Measurements from ENCODE around the gene TH. TPM values are rescaled to one million over a fixed set of nuclear protein-coding genes. Genes with fewer than 3 reads are reported as not detected.

TH gene
- total and polyA plus RNA-seq, 9 of the 15 experiments (the other 6 are each of a cell fraction or from before 2014, with no cell fraction given): not detected

DNA sequence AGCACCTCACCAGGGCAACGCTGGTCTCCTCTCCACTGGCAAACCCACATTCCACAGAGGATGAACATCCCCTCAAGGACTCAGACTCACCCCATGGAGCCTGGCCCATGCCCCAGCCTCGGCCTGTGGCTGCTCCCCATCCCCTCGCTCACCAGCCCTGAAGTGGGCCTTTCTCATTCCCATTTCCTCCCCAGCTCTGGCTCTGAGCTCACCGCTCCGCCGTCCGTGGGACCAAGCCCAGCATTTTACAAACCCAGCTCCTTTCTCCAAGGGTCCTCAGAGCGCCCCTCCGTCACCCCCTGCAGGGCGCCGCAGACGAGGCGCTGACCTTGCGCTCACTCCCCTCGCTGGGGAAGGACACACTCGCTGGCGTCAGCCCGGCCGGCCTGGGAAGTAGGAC is 25.6 kb downstream of the TH start:
- TF ChIP-seq NCOA1 (IDR thresholded peaks at IDR 0.05; ENCODE audit: low read depth): no peak
- TF ChIP-seq IRF2 (CRISPR knock-in tag; IDR thresholded peaks at IDR 0.05): no peak
- no peak for TF ChIP-seq NCOA2 (IDR thresholded peaks at IDR 0.05; ENCODE audit: partially characterized antibody in 2 of 2)
- no peak for TF ChIP-seq TCF7L2 (IDR thresholded peaks at IDR 0.05; ENCODE audit: low read depth, low read length)
- TF ChIP-seq, protein P1, sequence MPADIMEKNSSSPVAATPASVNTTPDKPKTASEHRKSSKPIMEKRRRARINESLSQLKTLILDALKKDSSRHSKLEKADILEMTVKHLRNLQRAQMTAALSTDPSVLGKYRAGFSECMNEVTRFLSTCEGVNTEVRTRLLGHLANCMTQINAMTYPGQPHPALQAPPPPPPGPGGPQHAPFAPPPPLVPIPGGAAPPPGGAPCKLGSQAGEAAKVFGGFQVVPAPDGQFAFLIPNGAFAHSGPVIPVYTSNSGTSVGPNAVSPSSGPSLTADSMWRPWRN (IDR thresholded peaks at IDR 0.05; ENCODE audit: low read depth): no peak
- TF ChIP-seq FOXA3 (CRISPR knock-in tag; conservative IDR thresholded peaks at IDR 0.05 in 1 of 2, IDR thresholded peaks at IDR 0.05 in 1 of 2): no peak
- TF ChIP-seq, protein P2, sequence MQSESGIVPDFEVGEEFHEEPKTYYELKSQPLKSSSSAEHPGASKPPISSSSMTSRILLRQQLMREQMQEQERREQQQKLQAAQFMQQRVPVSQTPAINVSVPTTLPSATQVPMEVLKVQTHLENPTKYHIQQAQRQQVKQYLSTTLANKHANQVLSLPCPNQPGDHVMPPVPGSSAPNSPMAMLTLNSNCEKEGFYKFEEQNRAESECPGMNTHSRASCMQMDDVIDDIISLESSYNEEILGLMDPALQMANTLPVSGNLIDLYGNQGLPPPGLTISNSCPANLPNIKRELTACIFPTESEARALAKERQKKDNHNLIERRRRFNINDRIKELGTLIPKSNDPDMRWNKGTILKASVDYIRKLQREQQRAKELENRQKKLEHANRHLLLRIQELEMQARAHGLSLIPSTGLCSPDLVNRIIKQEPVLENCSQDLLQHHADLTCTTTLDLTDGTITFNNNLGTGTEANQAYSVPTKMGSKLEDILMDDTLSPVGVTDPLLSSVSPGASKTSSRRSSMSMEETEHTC (IDR thresholded peaks at IDR 0.05): no peak
- TF ChIP-seq, protein P3, sequence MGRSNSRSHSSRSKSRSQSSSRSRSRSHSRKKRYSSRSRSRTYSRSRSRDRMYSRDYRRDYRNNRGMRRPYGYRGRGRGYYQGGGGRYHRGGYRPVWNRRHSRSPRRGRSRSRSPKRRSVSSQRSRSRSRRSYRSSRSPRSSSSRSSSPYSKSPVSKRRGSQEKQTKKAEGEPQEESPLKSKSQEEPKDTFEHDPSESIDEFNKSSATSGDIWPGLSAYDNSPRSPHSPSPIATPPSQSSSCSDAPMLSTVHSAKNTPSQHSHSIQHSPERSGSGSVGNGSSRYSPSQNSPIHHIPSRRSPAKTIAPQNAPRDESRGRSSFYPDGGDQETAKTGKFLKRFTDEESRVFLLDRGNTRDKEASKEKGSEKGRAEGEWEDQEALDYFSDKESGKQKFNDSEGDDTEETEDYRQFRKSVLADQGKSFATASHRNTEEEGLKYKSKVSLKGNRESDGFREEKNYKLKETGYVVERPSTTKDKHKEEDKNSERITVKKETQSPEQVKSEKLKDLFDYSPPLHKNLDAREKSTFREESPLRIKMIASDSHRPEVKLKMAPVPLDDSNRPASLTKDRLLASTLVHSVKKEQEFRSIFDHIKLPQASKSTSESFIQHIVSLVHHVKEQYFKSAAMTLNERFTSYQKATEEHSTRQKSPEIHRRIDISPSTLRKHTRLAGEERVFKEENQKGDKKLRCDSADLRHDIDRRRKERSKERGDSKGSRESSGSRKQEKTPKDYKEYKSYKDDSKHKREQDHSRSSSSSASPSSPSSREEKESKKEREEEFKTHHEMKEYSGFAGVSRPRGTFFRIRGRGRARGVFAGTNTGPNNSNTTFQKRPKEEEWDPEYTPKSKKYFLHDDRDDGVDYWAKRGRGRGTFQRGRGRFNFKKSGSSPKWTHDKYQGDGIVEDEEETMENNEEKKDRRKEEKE (IDR thresholded peaks at IDR 0.05; ENCODE audit: borderline replicate concordance in 1 of 2, control insufficient read depth in 1 of 2, low read depth in 2 of 2, low read length in 1 of 2): no peak
- no peak for TF ChIP-seq MLLT1 (IDR thresholded peaks at IDR 0.05)
- ATAC-seq (no peak), FAIRE-seq (no peak), DNase-seq (ENCODE audit: extremely low read depth in 1 of 4, low spot score in 3 of 4) (no peak)
- no peak overlapping the region for H2AFZ ChIP-seq (ENCODE audit: low read depth, low read length)
- peaks cover 4 to 62% of the 10 kb centered on the region in 2 experiments; a peak in 3 of 5 replicates for H3K27me3 ChIP-seq (ENCODE audit: control insufficient read depth in 2 of 2, insufficient read depth in 2 of 2, low read length in 2 of 2)
- intact Hi-C loops (cut with micrococcal nuclease) (no loop called here), in situ Hi-C loops (cut with MboI) (no loop called here)
- peaks cover 0 to 7% of the 10 kb centered on the region in 2 experiments; a peak in 1 of 5 replicates for H3K4me1 ChIP-seq (replicated peaks in 1 of 2; ENCODE audit: control insufficient read depth in 2 of 2, insufficient read depth in 2 of 2, low read length in 2 of 2)
- ChIA-PET POLR2A (no interaction called here), CTCF (ENCODE audit: low intra/inter-chr PET ratio) (no interaction called here)
- no TSS peak for BruUV-seq (replicated peaks)
- H3K9me3 ChIP-seq (replicated peaks; ENCODE audit: control insufficient read depth, insufficient read depth, low read depth, low read length): no peaks in the 10 kb centered on the region
- no peaks in the 10 kb centered on the region for H3K36me3 ChIP-seq (ENCODE audit: control insufficient read depth, insufficient read depth, low read length)
- H3K4me2 ChIP-seq (ENCODE audit: insufficient read depth, low read length): no peak overlapping the region
- no peaks in the 10 kb centered on the region for H3K9me1 ChIP-seq (ENCODE audit: control insufficient read depth, insufficient read depth, low read length)
- H4K20me1 ChIP-seq (replicated peaks; ENCODE audit: control insufficient read depth, insufficient read depth, low read length): peaks cover 21% of the 10 kb centered on the region; the same call in 1 of the 2 replicates
- no peak overlapping the region for H3K27ac ChIP-seq (ENCODE audit: extremely low read depth, low read depth, low read length)
- H3K79me2 ChIP-seq (ENCODE audit: control insufficient read depth, insufficient read depth, low read length): no peaks in the 10 kb centered on the region
- H3K9ac ChIP-seq (ENCODE audit: insufficient read depth in 1 of 2, low read depth in 2 of 2, low read length in 2 of 2): no peak overlapping the region
- 7% methylated on average over 19 of the region's 19 CpGs for WGBS (ENCODE audit: insufficient coverage, low coverage, missing lambda C conversion rate)
- H3K4me3 ChIP-seq: no peak overlapping the region

Measured in K562 (cell line).